Activated CD4-positive, alpha-beta T cell treated with anti-CD3 and anti-CD28 coated beads, Interleukin-10, Interleukin-2, amounts not matched to agents 100 ng/mL and 50 ng/mL, durations not matched to agents 16 hours and 8 hours (primary cell): ENCODE data around the gene PIK3R3.
A peak's percentile ranks its signal among the peaks of the same experiment; 100 is the strongest.
"Not testable (repeated sequence)": the region's sequence is repeated elsewhere in the genome, so short reads cannot be mapped to it uniquely, and the experiment has no call there.

ENCODE experiments used
- DNase-seq: peaks from one replicate; pipeline ENCODE4 v3.0.0-alpha.2; 2020

The PIK3R3 gene

GRCh38 chr1:46099215-46099614 is 33.2 kb downstream of the PIK3R3 start:
- DNase-seq: no peak

- DNase-seq: peak; percentile 39
These were observed 34.3 kb downstream of the PIK3R3 start for GRCh38 chr1:46098027-46098712.

- DNase-seq: no peak
These were observed 35.3 kb downstream of the PIK3R3 start for GRCh38 chr1:46097149-46097472.

GRCh38 chr1:46096269-46097148 is 35.9 kb downstream of the PIK3R3 start:
- DNase-seq: no peak

GRCh38 chr1:46095110-46095509 is 37.3 kb downstream of the PIK3R3 start:
- DNase-seq: not testable (repeated sequence)

- no peak for DNase-seq
These were observed 37.9 kb downstream of the PIK3R3 start for GRCh38 chr1:46094471-46095005.

- DNase-seq: not testable (repeated sequence)
These were observed 38.6 kb downstream of the PIK3R3 start for GRCh38 chr1:46093832-46094231.

GRCh38 chr1:46087891-46088290 is 44.5 kb downstream of the PIK3R3 start:
- DNase-seq: no peak

- no peak for DNase-seq
These were observed 45.9 kb downstream of the PIK3R3 start for GRCh38 chr1:46086576-46086975.

- DNase-seq: no peak
These were observed 47.6 kb downstream of the PIK3R3 start for GRCh38 chr1:46084553-46085451.

GRCh38 chr1:46083579-46083978 is 48.9 kb downstream of the PIK3R3 start:
- DNase-seq: no peak

- no peak for DNase-seq
These were observed 50.8 kb downstream of the PIK3R3 start for GRCh38 chr1:46081619-46082018.

- no peak for DNase-seq
These were observed 51.2 kb downstream of the PIK3R3 start for GRCh38 chr1:46081206-46081605.

GRCh38 chr1:46080257-46080656 is 52.2 kb downstream of the PIK3R3 start:
- no peak for DNase-seq

GRCh38 chr1:46077644-46078043 is 54.8 kb downstream of the PIK3R3 start:
- no peak for DNase-seq

GRCh38 chr1:46076343-46076742 is 56.1 kb downstream of the PIK3R3 start:
- no peak for DNase-seq

GRCh38 chr1:46072975-46073374 is 59.5 kb downstream of the PIK3R3 start:
- no peak for DNase-seq

- DNase-seq: no peak
These were observed 62.1 kb downstream of the PIK3R3 start for GRCh38 chr1:46070164-46070814.

GRCh38 chr1:46068525-46068924 is 63.9 kb downstream of the PIK3R3 start:
- DNase-seq: no peak

GRCh38 chr1:46067652-46068051 is 64.8 kb downstream of the PIK3R3 start:
- no peak for DNase-seq

- peak; percentile 11 for DNase-seq
These were observed 67.0 kb downstream of the PIK3R3 start for GRCh38 chr1:46065405-46065804.

GRCh38 chr1:46064708-46065107 is 67.7 kb downstream of the PIK3R3 start:
- no peak for DNase-seq
